Measurements from ENCODE around the gene TP73. TPM values are rescaled to one million over a fixed set of nuclear protein-coding genes. Genes with fewer than 3 reads are reported as not detected.
"Not testable (repeated sequence)": the region's sequence is repeated elsewhere in the genome, so short reads cannot be mapped to it uniquely, and the experiment has no call there.

TP73 gene
- total RNA-seq, 4 donors from 2014 or later = 4.9 to 8.8 (median 7.0) TPM

DNA sequence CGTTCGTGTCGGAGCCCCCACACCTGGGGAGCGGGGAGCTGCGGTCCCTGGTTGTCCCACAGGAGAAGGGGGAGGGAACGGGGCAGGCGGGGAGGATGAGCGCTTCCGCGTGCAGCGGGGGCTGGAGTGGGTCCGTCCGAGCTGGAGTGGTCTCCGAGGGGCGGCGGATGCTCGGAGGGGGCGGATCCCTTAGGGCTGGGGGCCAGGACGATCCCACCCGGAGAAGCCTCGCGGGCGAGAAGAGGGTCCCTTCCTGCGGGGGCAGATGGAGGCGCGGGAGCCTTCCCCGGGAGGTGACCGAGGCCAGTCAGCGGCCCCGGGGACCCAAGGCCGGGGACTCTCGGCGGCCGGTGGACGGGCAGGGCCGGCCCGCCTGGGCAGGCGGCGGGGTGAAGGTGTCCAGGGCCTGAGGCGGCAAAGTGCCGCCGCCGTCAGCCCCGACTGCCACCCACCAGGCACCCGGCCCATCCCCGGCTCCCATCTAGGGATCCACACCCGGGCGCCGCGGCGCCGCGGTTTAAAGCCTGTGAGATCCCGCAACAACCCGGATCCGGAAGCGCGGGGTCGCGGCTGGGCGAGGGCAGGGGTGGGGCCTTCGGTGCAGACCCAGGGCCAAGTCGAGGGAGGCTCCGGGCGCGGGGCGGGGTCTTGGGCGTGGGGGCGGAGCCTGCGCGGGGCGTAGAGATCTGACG lies 94.7 kb downstream of the TP73 start:
- H3K4me3 ChIP-seq = peak overlapping the region; percentile 54 to 81 (median 68)
- 0% methylated on average over 3 to 8 of the region's 73 CpGs for WGBS, 2 donors
- intact Hi-C loops (cut with DNase I) = no loop called here
- peaks cover 0 to 11% (median 0%) of the 10 kb centered on the region in 4 donors for H3K27me3 ChIP-seq
- H3K27ac ChIP-seq = peak overlapping the region; percentile 48 to 81 (median 68)
- TF ChIP-seq, protein P1, sequence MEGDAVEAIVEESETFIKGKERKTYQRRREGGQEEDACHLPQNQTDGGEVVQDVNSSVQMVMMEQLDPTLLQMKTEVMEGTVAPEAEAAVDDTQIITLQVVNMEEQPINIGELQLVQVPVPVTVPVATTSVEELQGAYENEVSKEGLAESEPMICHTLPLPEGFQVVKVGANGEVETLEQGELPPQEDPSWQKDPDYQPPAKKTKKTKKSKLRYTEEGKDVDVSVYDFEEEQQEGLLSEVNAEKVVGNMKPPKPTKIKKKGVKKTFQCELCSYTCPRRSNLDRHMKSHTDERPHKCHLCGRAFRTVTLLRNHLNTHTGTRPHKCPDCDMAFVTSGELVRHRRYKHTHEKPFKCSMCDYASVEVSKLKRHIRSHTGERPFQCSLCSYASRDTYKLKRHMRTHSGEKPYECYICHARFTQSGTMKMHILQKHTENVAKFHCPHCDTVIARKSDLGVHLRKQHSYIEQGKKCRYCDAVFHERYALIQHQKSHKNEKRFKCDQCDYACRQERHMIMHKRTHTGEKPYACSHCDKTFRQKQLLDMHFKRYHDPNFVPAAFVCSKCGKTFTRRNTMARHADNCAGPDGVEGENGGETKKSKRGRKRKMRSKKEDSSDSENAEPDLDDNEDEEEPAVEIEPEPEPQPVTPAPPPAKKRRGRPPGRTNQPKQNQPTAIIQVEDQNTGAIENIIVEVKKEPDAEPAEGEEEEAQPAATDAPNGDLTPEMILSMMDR (IDR thresholded peaks at IDR 0.05) = no peak
- peak in 2 of 4 donors; percentile 41 to 58 for TF ChIP-seq POLR2A (IDR thresholded peaks at IDR 0.05)
- no peaks in the 10 kb centered on the region for H3K9me3 ChIP-seq
- peaks cover 14 to 49% (median 15%) of the 10 kb centered on the region in 3 donors for H3K4me1 ChIP-seq
- DNase-seq = peak; percentile 22
- H3K36me3 ChIP-seq = peaks cover 4 to 20% (median 8%) of the 10 kb centered on the region in 3 donors

DNA sequence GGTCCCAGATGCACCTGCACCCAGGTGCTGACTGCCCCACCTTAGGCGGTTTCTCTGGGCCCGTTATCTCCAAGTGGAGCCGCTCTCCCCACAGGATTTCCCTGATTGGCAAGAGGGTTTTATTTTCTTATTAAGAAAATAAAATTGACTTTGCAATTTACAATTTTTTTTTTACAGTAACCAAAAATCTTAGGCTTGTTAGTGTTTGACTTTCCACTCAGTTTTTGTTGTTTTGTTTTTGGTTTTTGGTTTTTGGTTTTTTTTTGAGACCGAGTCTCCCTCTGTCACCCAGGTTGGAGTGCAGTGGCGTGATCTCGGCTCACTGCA lies 95.2 kb downstream of the TP73 start:
- Histone ChIP-seq H3K27me3 (peaks cover 0 to 14% (median 0%) of the 10 kb centered on the region in 4 donors), H3K9me3 (no peaks in the 10 kb centered on the region), H3K36me3 (peaks cover 3 to 15% (median 4%) of the 10 kb centered on the region in 3 donors), H3K4me3 (peak overlapping the region; percentile 54 to 81 (median 68)), H3K27ac (peak overlapping the region; percentile 48 to 81 (median 68)), H3K4me1 (peaks cover 14 to 49% (median 15%) of the 10 kb centered on the region in 3 donors)
- DNase-seq = no peak
- intact Hi-C loops (cut with DNase I) = no loop called here
- no peak for TF ChIP-seq POLR2A (IDR thresholded peaks at IDR 0.05)
- TF ChIP-seq, protein P1 (IDR thresholded peaks at IDR 0.05) = no peak
- WGBS, 2 donors = 31 to 33% methylated on average over 6 of the region's 6 CpGs

DNA sequence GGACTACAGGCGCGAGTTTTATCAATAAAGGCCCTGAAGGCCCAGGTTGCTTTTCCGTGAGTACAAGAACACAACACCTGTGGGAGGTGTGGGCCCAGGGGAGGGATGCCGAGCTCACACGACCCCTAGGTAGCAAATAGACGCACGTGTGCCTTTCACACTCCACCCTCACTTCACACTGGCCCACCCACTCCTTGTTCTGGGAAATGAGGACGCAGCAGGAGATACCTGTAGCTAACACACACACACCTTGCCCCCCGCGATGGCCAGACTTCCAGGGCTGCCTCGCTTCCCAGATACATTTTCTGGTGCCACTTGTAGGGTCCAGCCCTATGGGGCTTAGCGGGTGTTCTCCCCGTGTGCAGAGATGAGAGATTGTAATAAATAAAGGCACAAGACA lies 95.6 kb downstream of the TP73 start:
- H3K27ac ChIP-seq = no peak overlapping the region
- peaks cover 0 to 14% (median 0%) of the 10 kb centered on the region in 4 donors for H3K27me3 ChIP-seq
- 77 to 87% methylated on average over 6 to 11 of the region's 13 CpGs for WGBS, 2 donors
- H3K4me3 ChIP-seq = peak overlapping the region in 2 of 4 donors; percentile 76 to 81
- peaks cover 0 to 11% (median under 1%) of the 10 kb centered on the region in 3 donors for H3K36me3 ChIP-seq
- TF ChIP-seq, protein P1 (IDR thresholded peaks at IDR 0.05) = no peak
- no peak for TF ChIP-seq POLR2A (IDR thresholded peaks at IDR 0.05)
- no peak for DNase-seq
- H3K4me1 ChIP-seq = peaks cover 14 to 48% (median 15%) of the 10 kb centered on the region in 3 donors
- intact Hi-C loops (cut with DNase I) = no loop called here
- no peaks in the 10 kb centered on the region for H3K9me3 ChIP-seq

DNA sequence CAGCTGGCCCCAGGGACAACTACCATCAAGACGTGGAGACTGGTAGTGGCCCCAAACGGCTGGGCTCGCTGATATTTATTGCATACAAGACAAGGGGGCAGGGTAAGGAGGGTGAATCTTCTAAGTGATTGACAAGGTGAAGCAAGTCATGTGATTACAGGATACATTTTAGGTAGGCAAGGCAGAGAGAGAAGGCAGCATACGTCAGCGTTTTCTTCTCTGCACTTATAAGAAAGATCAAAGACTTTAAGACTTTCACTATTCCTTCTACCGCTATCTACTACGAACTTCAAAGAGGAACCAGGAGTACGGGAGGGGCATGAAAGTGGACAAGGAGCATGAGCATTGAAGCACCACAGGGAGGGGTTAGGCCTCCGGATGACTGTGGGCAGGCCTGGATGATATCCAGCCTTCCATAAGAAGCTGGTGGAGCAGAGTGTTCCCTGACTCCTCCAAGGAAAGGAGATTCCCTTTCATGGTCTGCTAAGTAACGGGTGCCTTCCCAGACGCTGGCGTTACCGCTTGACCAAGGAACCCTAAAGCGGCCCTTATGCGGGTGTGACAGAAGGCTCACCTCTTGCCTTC lies 96.1 kb downstream of the TP73 start:
- H3K9me3 ChIP-seq; intact Hi-C loops (cut with DNase I); H3K36me3 ChIP-seq; H3K27ac ChIP-seq; H3K4me3 ChIP-seq; DNase-seq: not testable (repeated sequence)
- H3K4me1 ChIP-seq = peaks cover 14 to 43% (median 15%) of the 10 kb centered on the region in 3 donors
- peaks cover 0 to 17% (median 0%) of the 10 kb centered on the region in 4 donors for H3K27me3 ChIP-seq
- WGBS, 2 donors = 71 to 75% methylated on average over 15 of the region's 15 CpGs

DNA sequence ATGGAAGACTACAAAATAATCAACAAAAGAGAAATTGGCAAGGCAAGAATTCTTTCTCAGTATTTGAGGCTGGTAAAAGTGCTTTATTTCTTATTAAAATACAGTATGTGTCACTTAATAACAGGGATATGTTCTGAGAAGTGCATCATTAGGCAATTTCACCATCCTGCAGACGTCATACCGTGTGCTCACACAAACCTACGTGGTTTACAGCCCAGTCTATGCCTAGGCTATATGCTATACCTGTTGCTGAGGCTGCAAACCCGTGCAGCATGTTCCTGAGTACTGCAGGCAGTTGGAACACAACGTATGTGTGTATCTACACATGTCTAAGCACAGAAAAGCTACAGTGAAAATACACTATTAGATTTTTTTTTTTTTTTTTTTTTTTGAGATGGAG lies 97.2 kb downstream of the TP73 start:
- 51 to 57% methylated on average over 5 of the region's 5 CpGs for WGBS, 2 donors
- intact Hi-C loops (cut with DNase I) = no loop called here
- TF ChIP-seq, protein P1 (IDR thresholded peaks at IDR 0.05) = no peak
- no peak for TF ChIP-seq POLR2A (IDR thresholded peaks at IDR 0.05)

More for the DNA sequence above, 97.2 kb downstream of the TP73 start:
- Histone ChIP-seq H3K27ac (no peak overlapping the region), H3K9me3 (no peaks in the 10 kb centered on the region), H3K36me3 (peaks cover 0 to 8% (median 0%) of the 10 kb centered on the region in 3 donors), H3K4me3 (no peak overlapping the region), H3K27me3 (peaks cover 0 to 28% (median 0%) of the 10 kb centered on the region in 4 donors), H3K4me1 (peaks cover 14 to 37% (median 15%) of the 10 kb centered on the region in 3 donors)
- no peak for DNase-seq
